MM.1S (cell line): ENCODE results near the gene LRPPRC.

ENCODE experiments used
- CTCF ChIP-seq: fragments of 300-600 bp; sonication (generic); IDR thresholded peaks from 2 replicates; pipeline ENCODE4 v1.5.1; 2016; ENCODE audit warnings: antibody characterized with exemption, low read length, mixed read lengths
- EZH2phosphoT487 ChIP-seq: fragments of 300-600 bp; sonication (generic); IDR thresholded peaks from 2 replicates; pipeline ENCODE4 v1.6.1; 2018; ENCODE audit warnings: antibody characterized with exemption, low read length

DNA sequence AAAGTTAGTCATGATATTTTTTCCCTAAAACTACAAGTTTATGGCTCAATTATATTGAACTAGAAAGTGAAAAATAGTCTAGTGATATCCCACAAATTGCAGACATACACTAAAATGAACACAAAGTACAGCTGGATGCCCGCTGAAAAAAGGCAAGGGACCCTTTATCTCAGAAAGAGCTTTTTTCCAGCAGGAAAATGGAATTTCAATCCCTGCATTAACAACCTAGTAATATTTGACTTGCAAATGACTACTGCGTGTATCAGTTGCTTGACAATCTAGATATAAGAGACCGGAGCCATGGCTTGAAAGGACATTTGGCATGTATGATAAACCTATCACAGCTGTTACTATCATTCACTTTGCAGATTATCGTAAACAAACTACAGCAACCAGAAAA is 49.1 kb downstream of the LRPPRC start:
- no peak for TF ChIP-seq CTCF
- TF ChIP-seq EZH2phosphoT487, result no peak
